NCI-H526 (cell line): ENCODE data around the gene XPO1.
"Not testable (repeated sequence)": the region's sequence is repeated elsewhere in the genome, so short reads cannot be mapped to it uniquely, and the experiment has no call there.

ENCODE experiments used
- DNase-seq, 2 experiments: peaks; one replicate each; lab custom pipeline; 2025; lab: John Stamatoyannopoulos, UW

XPO1 gene

DNA sequence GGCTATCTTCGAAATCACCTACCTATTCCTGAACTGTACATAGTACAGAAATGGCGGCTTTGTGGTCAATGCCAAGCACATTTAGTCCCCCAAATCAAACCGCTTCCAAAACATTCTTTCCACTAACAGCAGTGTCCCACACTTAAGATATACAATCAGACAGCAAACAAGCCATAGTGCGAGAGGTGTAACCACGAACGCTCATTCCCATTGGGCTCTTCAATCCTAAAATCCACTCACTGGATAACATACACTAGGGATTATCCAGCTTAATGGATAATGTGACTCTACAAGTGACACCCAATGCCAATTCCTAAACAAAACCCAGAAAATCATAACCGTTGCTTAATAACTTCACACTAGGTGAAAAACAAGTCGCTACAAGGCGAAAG, 2.0 kb downstream of the XPO1 start:
- peak in 1 of 2 experiments; percentile 24 for DNase-seq

DNA sequence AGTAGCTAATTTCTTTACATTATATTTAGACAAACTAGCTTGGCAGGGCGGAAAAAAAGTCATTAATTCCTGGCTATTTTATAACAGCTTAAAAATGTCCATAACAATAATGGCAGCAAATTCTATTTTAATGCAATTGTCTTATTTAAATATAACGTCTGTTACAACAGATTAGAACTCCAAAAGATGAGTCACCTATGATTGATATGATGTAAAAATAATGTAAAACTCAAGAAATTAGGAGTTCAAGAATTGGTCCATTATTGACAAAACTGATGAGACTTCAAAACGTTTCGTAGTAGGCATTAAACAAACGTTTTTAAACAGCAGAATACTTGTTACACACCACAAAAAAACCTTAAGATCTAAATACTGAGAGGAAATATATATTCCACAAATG, 2.7 kb downstream of the XPO1 start:
- DNase-seq, result no peak

GRCh38 chr2:61534926-61535325, 3.2 kb downstream of the XPO1 start:
- no peak for DNase-seq

DNA sequence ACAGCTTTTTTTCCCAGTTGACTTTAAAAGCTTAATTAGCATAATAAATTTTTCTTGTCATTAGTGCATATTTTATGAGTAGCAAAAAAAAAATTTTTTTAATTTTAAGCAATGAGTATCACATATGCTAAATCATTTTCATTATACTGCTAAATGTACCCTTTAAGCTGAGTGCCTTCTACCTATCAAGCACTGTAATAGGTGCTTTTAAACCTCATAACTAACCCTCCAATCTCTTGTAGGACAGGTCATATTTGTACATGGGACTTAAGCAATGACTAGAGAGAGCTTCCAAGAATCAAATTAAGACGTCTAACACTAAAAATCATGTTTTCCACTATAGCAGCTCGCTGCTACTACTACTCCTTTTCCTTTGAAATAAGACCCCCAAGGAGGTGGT, 7.4 kb downstream of the XPO1 start:
- no peak for DNase-seq

DNA sequence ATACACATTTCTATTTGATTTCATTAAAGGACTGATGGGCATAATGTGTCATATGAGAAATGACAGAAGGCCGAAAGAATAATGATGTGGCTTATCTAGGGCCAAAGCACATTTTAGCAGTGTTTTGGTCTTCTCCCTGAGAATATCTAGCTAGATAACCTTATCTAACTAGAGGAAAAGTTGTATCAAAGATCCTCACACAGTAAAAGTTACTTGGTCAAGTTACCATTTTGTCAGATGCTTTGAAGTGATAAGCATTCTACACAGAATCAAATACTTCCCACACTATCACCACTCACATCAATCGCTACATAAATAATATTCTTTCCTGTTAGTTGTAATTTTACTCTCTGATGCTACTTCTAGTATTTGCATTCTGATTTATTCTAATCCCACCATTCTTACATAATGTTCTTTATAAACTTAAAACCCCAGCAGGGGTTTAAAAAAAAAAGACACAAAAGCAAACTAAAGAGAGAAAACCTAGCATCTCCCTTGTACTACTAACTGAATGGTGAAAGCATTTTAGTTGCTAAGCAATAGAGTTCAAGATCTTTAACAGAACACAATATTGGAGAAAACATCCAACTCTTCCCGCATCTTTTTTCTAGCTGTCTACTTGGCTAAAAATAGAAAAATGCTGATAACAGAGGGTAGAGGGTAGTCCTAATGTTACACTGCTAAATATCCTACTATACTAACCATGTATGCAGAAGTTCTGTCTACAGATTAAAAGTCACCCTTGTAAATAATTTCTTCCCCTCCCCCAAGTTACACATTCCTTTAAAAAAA, 8.0 kb downstream of the XPO1 start:
- DNase-seq, result no peak

- DNase-seq, result no peak
Measured at GRCh38 chr2:61520261-61520660, 17.9 kb downstream of the XPO1 start.

- DNase-seq, result no peak
Measured at GRCh38 chr2:61512768-61513398, 25.3 kb downstream of the XPO1 start.

DNA sequence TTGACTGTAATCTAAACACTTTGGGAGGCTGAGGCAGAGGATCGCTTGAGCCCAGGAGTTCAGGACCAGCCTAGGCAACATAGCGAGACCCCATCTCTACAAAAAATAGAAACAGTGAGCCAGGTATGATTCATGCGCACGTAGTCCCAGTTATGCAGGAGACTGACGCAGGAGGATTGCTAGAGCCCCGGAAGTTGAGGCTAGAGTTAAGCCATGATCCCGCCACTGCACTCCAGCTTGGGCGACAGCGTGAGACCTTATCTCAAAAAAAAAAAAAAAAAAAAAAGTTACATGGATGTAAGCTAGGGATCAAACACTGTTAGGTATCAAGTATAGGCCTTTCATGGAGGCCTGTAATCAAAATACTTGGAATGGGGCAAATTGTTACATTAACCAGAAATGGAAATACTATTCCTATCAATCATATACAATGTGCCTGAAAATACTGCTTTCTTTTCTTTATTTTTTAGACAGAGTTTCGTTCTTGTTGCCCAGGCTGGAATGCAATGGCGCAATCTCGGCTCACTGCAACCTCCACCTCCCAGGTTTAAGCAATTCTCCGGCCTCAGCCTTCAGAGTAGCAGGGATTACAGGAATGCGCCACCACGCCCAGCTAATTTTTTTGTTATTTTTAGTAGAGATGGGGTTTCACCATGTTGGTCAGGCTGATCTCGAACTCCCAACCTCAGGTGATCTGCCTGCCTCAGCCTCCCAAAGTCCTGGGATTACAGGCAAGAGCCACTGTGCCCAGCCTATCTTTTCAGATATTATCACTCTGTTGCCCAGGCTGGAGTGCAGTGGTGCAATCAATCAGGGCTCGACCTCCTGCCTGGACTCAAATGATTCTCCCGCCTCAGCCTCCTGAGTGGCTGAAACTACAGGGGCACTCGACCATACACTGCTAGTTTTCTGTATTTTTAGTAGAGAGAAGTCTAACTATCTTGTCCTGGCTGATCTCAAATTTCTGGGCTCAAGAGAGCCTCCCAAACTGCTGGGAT, 27.2 kb downstream of the XPO1 start:
- DNase-seq, result no peak

DNA sequence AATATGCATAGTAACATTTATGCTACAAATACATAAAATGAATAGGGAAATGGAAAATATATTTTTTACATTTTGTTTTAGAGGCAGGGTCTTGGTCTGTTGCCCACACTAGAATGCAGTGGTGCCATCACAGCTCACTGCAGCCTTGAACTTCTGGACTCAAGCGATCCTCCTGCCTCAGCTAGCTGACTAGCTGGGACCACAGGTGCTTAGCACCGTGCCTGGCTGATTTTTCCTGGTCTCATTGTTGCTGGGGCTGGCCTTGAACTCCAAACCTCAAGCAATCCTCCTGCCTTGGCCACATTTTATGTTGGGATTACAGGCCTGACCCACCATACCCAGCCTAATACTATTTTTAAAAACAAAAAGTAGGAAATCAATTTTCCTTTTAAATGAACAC, 33.2 kb downstream of the XPO1 start:
- no peak for DNase-seq

DNA sequence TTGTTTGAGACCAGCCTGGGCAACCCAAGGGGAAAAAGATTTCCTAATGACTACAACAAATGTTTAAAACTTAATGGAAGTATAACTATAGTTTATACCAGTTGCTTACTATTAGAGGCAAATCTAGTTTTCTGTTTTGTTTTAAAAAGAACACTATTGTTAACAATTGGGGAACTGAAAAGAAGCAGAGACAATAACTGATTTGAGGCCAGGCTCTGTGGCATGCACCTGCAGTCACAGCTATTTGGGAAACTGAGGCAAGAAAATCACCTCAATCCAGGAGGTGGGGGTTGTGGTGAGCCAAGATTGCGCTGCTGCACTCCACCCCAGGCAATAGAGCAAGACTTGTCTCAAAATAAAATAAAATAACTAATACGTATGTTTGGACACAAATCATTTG, 39.1 kb downstream of the XPO1 start:
- DNase-seq, result no peak

DNA sequence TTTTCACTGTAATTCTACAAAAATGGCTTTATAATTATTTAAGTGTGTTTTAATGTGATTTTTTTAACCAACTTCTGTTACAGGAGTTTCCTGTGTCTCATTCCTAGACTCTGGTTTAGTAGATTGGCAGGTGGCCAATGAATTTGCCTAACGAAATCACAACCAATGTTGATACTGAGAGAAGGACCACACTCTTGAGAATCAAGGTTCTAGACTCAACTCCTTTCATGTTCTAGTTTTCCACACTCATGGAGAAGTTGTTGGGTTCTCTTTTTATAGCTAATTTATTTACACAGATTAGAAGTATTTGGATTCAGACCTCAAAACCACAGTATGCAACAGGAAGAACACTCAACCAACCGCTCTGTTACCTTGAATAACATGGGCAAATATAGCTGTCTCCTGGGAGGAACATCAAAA, 44.6 kb downstream of the XPO1 start:
- peak in 1 of 2 experiments; percentile 9 for DNase-seq

DNA sequence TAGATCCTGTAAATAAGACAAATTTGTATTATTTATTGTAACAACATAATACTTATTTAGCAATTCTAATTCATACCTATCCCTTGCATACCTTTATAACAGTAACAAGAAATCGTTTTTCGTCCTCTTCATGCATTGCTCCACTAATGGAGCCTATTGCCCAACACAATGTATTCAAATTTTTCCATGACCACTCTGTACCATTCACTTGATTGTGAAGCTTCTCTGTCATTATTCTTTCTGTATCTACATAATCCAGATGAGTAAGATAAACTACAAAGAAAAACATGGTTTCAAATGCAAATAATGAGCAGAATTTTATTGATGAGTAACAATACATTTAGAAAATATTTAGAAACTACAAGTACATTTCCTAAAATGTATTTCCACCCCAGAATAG, 45.7 kb downstream of the XPO1 start:
- DNase-seq, result no peak

DNA sequence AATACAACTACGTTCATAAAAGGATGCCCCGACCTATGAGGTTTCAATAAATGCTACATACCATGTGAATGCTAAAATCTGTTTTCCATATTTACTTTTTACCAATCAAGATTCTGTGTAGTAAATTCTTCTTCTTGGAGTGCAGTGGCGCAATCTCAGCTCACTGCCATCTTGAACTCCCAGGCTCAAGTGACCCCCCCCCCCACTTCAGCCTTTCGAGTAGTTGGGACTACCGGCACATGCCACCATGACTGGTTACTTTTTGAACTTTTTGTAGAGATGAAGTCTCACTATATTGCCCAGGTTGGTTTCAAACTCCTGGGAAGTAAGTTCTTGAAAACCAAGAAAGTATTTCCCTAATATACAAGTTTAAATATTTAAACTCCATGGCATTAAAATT, 52.9 kb downstream of the XPO1 start:
- DNase-seq, result no peak

DNA sequence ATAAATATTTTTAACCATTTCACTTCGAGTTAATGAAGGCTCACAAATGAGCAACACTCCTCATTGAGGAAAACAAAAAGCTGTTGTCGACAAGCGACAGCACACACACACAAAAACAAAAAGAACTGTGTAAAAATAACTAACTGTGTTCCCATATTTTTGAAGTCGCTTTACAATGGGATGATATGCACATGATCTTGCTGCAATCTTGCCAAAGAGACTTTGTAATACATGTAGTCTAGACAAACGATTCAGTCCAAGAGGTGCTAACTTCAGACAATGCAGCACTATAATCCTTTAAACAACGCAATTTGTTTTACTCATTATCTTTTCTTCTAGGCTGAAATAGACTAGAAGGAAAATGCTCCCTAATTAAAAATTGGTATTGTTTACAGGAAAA, 60.1 kb downstream of the XPO1 start:
- DNase-seq, result no peak

DNA sequence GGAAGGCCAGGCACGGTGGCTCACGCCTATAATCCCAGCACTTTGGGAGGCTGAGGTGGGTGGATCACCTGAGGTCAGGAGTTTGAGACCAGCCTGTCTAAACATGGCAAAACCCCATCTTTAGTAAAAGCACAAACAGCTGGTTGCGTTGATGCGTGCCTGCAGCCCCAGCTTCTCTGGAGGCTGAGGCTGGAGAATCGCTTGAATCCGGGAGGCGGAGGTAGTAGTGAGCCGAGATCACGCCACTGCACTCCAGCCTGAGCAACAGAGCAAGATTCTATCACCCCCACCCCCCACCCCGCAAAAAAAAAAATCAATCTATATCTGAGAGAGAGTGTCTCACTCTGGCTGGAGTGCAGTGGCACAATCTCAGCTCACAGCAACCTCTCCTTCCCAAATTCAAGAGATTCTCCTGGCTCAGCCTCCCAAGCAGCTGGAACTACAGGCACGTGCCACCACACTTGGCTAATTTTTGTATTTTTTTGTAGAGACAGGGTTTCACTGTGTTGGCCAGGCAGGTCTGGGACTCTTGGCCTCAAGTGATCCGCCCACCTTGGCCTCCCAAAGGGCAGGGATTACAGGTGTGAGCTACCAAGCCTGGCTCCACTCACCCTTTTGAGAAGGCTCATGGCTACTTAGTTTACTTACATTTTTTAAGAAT, 61.1 kb downstream of the XPO1 start:
- not testable (repeated sequence) for DNase-seq

DNA sequence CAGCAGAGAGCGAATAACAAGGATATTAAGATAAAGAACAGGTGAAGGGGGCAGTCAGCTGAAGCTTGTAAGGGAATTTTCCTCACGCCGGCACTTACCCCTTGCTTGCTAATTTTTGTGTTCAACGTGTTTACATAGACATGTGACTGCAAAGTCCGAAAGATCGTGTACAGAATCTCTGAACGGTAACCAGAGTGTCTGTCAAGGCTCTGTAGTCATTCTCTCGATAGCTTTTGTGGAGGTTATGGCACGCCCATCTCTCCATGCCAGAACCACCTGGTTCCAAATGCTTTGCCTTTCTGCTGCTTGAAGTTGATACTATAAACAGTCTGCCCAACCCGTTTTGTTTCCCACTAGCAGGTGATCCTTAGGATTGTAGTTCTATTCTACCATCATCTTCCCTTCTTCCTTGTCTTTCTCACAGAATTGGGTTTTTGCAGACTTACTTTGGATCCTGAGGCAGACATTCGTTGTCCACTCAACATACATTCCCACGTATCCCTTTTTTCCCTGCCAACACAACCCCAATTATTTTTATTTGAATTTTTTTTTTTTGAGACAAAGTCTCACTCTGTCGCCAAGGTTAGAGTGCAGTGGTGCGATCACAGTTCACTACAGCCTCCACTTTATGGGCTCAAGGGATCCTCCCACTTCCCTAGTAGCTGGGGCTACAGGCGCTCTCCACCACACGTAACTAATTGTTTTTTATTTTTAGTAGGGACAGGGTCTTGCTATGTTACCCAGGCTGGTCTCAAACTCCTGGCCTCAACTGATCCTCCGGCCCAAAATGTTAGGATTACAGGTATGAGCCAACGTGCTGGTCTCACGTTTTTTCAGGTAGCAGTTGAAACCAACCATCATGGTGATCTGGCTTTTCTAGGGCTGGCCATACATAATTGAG, 66.0 kb downstream of the XPO1 start:
- peak; percentile 35 to 58 for DNase-seq

DNA sequence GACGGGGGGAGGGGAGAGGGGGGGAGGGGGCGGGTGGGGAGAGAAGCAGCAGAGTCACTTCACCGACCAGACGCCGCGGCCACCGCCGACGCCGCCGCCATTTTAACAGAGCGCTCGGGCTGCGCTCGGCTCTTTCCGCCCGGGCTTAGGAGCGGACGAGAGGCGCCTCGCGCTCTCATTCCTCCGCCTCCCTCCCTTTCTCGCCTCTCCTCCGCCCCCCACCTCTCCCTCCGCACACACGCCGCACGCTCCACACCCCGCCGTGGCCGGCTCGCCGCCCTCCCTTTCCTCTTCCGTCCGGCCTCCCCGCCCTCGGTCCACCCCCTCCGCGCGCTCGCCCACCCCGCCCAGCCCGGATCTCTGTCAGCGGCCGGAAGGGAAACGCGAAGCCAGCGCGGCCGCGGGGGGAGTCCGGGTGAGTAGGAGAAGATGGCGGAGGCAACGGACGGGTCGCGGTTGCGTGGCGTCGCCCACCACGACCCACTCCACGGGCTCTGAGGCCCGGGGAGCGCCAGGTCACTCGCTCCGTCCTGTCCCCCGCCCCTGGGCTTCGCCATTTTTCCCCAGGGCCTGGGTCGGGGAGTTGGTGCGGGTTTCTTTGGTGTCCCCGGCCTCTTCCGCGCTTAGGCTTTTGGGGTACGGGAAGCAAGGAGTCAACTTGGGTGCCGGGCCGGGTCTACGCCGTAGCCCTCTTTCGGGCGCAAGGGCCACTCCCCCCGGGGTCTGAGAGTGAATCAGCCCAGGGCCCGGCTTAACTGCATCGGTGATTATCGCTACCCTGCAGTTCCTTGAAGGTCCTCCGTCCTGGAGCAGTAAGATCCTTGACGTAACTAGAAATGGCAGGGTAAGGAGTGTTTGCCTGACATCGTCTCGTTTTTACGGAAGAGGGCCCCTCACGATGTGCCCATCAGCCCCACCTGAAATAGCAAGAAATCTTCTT, 66.9 kb downstream of the XPO1 start, which contains the start of gene USP34:
Gene USP34 (minus strand): TSS at position 123 of the 940 bp plus-strand sequence. CDS start 395 bp downstream, outside the sequence.
- peak; percentile 83 to 96 for DNase-seq

- peak; percentile 62 to 92 for DNase-seq
Measured at GRCh38 chr2:61470122-61470951, 67.8 kb downstream of the XPO1 start.
